Measurements from ENCODE around the gene SP140. TPM values are rescaled to one million over a fixed set of nuclear protein-coding genes. Genes with fewer than 3 reads are reported as not detected.

The SP140 gene
- total RNA-seq, 1 experiment from 2014 or later = 1.1 TPM

GRCh38 chr2:230348787-230349186 is 123.3 kb downstream of the SP140 start:
- CTCF ChIA-PET = no interaction called here
- Histone ChIP-seq H3K27me3 (ENCODE audit: control insufficient read depth, insufficient read depth, low read length) (no peaks in the 10 kb centered on the region), H3K27ac (ENCODE audit: low read length) (no peak overlapping the region), H3K9me3 (ENCODE audit: control insufficient read depth, insufficient read depth, low read depth, low read length) (peaks cover 9% of the 10 kb centered on the region; the same call in 1 of the 2 replicates), H3K36me3 (ENCODE audit: control insufficient read depth, insufficient read depth, low read length) (no peaks in the 10 kb centered on the region), H3K4me3 (ENCODE audit: low read depth in 2 of 2, low read length in 2 of 2) (no peak overlapping the region), H3K4me1 (ENCODE audit: control insufficient read depth, insufficient read depth, low read length) (no peaks in the 10 kb centered on the region)
- POLR2A ChIA-PET = interaction anchor here (0.6 kb wide), 1 partner anchor 127 kb away, joined by 4 read pairs; no protein-coding TSS in a partner anchor
- in situ Hi-C loops (cut with HindIII; ENCODE audit: low pct_unique_long_range_greater_than_20kb, low sequenced_read_pairs) = no loop called here
- TF ChIP-seq CTCF (IDR thresholded peaks at IDR 0.05) = no peak
- no peak for TF ChIP-seq TCF7L2 (IDR thresholded peaks at IDR 0.05; ENCODE audit: low read depth, low read length)
- TF ChIP-seq POLR2AphosphoS5 (IDR thresholded peaks at IDR 0.05; ENCODE audit: low read depth, low read length) = no peak
- no peak for TF ChIP-seq REST (IDR thresholded peaks at IDR 0.05; ENCODE audit: insufficient read depth in 1 of 2, low read depth in 2 of 2, low read length in 1 of 2)
- no peak for TF ChIP-seq SIN3A (IDR thresholded peaks at IDR 0.05; ENCODE audit: borderline replicate concordance, insufficient read depth, low read depth, low read length)
- ATAC-seq = no peak
- DNase-seq (ENCODE audit: low read depth, low spot score) = no peak
- BruUV-seq (replicated peaks) = no TSS peak
- intact Hi-C loops (cut with micrococcal nuclease; ENCODE audit: unreplicated experiment) = no loop called here

DNA sequence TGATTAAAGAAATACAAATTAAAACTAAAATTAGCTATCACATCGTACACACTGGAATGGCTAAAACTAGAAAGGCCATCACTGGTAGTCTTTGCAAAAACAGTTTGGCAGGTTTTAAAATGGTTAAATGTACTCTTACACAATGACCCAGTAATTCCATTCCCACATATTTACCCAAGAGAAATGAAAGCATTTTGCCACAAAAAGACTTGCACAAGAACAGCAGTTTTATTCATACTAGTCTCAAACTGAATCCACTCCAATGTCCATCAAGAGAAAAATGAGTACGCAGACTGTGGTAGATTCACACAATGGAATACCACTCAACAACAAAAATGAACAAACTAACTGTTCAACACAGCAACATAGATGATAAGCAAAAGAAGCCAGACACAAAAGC is 130.5 kb downstream of the SP140 start:
- POLR2A ChIA-PET = no interaction called here
- no TSS peak for BruUV-seq (replicated peaks)

More for the DNA sequence above, 130.5 kb downstream of the SP140 start:
- no peak for TF ChIP-seq REST (IDR thresholded peaks at IDR 0.05; ENCODE audit: insufficient read depth in 1 of 2, low read depth in 2 of 2, low read length in 1 of 2)
- TF ChIP-seq TCF7L2 (IDR thresholded peaks at IDR 0.05; ENCODE audit: low read depth, low read length) = no peak
- TF ChIP-seq SIN3A (IDR thresholded peaks at IDR 0.05; ENCODE audit: borderline replicate concordance, insufficient read depth, low read depth, low read length) = no peak
- TF ChIP-seq POLR2AphosphoS5 (IDR thresholded peaks at IDR 0.05; ENCODE audit: low read depth, low read length) = no peak
- TF ChIP-seq CTCF (IDR thresholded peaks at IDR 0.05) = no peak
- in situ Hi-C loops (cut with HindIII; ENCODE audit: low pct_unique_long_range_greater_than_20kb, low sequenced_read_pairs) (no loop called here), intact Hi-C loops (cut with micrococcal nuclease; ENCODE audit: unreplicated experiment) (no loop called here)
- no peak for DNase-seq (ENCODE audit: low read depth, low spot score)
- CTCF ChIA-PET = no interaction called here
- no peaks in the 10 kb centered on the region for H3K27me3 ChIP-seq (ENCODE audit: control insufficient read depth, insufficient read depth, low read length)
- ATAC-seq = no peak
- H3K36me3 ChIP-seq (ENCODE audit: control insufficient read depth, insufficient read depth, low read length) = no peaks in the 10 kb centered on the region
- peaks cover 5% of the 10 kb centered on the region; the same call in 1 of the 2 replicates for H3K9me3 ChIP-seq (ENCODE audit: control insufficient read depth, insufficient read depth, low read depth, low read length)
- H3K27ac ChIP-seq (ENCODE audit: low read length) = no peak overlapping the region
- no peaks in the 10 kb centered on the region for H3K4me1 ChIP-seq (ENCODE audit: control insufficient read depth, insufficient read depth, low read length)
- no peak overlapping the region for H3K4me3 ChIP-seq (ENCODE audit: low read depth in 2 of 2, low read length in 2 of 2)
